Lower leg skin (tissue), 4 donors: Measurements from ENCODE around the gene MYO18B. TPM values are rescaled to one million over a fixed set of nuclear protein-coding genes. Genes with fewer than 3 reads are reported as not detected.

Source experiments
- DNase-seq, 2 donors: peaks; one replicate each; pipeline ENCODE4 v3.0.0-alpha.2; 2019; ENCODE audit warnings: low spot score in 2 of 2
- H3K4me3 ChIP-seq: fragments of 200-600 bp; sonication (generic); 2 replicates; pipeline ENCODE4 v1.5.1; 2017; ENCODE audit warnings: mild to moderate bottlenecking, low read depth; ENCODE audit not compliant: poor library complexity, severe bottlenecking
- POLR2A ChIP-seq, 2 donors: fragments of 450-650 bp; IDR thresholded peaks; one replicate each; pipeline ENCODE4 v1.6.1; 2016 to 2017; ENCODE audit warnings: antibody characterized with exemption in 2 of 2, mild to moderate bottlenecking in 1 of 2, moderate library complexity in 1 of 2
- WGBS, 2 donors: methylation state at CpG; one replicate each; pipeline ENCODE4 v1.1.5; 2018; 5-methylcytosine and 5-hydroxymethylcytosine counted together
- intact Hi-C: fragments of 100-400 bp; cut with DNase I; formaldehyde crosslinking; loops from one replicate; pipeline ENCODE4 v1.15.0; 2023; ENCODE audit warnings: low total_unique reads
- total RNA-seq, 4 donors: library from RNA; depleted of rRNA; stranded (reverse); fragments of >200 nt; gene quantifications; one replicate each; pipeline ENCODE4 v1.1.0, GENCODE V29; 2016
- TF ChIP-seq, protein P1 (sequence below), 3 donors: fragments of 450-650 bp; IDR thresholded peaks; one replicate each; pipeline ENCODE4 v1.5.1; 2016; ENCODE audit warnings: antibody characterized with exemption in 3 of 3, mild to moderate bottlenecking in 3 of 3, moderate library complexity in 2 of 3

Gene MYO18B
- total RNA-seq, 4 donors from 2014 or later: 1.5 to 3.4 TPM; not detected in 2

DNA sequence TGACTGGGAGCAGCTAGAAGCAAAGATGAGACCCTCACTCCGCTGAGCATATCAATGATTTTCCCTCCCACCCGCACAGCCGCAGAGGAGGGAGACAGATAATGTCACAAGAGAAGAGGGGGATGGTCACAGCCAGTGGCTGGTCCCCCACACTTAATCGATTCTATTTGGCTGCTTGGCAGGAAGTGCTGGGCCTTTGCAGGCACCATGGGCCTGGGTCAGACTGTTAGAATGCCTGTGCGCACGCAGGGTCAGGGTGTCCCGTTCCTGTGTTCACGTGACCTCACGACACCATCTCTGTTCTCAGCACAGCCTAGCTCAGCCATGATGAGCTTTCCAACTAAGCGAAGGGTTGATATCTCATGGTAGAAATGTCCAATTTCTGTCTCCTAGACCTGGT lies 107.0 kb downstream of the MYO18B start:
- peak in 1 of 2 donors; percentile 75 for DNase-seq
- intact Hi-C loops: no loop called here
- no peak overlapping the region for H3K4me3 ChIP-seq
- TF ChIP-seq, protein P1, sequence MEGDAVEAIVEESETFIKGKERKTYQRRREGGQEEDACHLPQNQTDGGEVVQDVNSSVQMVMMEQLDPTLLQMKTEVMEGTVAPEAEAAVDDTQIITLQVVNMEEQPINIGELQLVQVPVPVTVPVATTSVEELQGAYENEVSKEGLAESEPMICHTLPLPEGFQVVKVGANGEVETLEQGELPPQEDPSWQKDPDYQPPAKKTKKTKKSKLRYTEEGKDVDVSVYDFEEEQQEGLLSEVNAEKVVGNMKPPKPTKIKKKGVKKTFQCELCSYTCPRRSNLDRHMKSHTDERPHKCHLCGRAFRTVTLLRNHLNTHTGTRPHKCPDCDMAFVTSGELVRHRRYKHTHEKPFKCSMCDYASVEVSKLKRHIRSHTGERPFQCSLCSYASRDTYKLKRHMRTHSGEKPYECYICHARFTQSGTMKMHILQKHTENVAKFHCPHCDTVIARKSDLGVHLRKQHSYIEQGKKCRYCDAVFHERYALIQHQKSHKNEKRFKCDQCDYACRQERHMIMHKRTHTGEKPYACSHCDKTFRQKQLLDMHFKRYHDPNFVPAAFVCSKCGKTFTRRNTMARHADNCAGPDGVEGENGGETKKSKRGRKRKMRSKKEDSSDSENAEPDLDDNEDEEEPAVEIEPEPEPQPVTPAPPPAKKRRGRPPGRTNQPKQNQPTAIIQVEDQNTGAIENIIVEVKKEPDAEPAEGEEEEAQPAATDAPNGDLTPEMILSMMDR (IDR thresholded peaks at IDR 0.05): no peak
- TF ChIP-seq POLR2A (IDR thresholded peaks at IDR 0.05): no peak
- 82 to 89% methylated on average over 10 of the region's 10 CpGs for WGBS, 2 donors

DNA sequence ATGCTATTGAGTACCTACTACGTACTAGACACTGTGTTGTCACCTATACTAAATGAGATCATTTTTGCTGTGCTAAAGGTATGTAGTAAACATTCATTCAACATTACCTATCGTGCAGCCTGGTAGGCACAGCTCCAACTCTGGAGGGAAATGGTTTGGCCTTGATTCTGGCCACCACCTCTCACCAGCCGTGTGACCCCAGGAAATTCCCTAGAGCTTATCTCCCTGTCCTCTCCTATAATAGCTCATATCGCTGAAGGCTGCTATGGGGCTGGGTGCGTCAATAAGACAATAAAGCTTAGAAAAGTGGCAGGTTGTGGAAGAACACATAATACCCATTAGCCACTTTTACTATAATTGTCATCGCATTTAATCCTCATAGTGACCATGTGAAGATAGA lies 107.5 kb downstream of the MYO18B start:
- WGBS, 2 donors: 73 to 81% methylated on average over 6 of the region's 6 CpGs
- H3K4me3 ChIP-seq: no peak overlapping the region
- TF ChIP-seq POLR2A (IDR thresholded peaks at IDR 0.05): no peak
- TF ChIP-seq, protein P1 (IDR thresholded peaks at IDR 0.05): no peak
- peak in 1 of 2 donors; percentile 34 for DNase-seq
- intact Hi-C loops: no loop called here

DNA sequence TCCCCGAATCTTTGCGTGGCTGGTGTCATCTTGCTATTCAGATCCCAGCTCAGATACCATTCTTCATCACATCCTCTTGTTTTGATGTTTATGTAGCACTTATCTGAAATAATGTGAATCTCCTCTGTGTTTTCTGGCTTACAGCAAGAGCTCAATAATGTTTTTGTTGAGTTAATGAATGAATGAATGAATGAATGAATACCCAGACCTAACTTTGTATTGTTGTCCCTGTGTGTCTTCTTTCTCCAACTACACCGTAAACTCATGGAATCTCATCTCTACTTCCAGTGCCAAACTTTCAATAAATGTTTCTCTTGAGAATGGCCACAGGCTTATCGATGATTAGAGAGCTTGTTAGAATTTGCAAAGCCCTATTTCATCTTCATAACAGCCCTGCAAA lies 110.2 kb downstream of the MYO18B start:
- intact Hi-C loops: no loop called here
- WGBS, 2 donors: 85 to 87% methylated on average over 4 of the region's 4 CpGs
- DNase-seq: no peak
- TF ChIP-seq, protein P1 (IDR thresholded peaks at IDR 0.05): no peak
- no peak for TF ChIP-seq POLR2A (IDR thresholded peaks at IDR 0.05)
- no peak overlapping the region for H3K4me3 ChIP-seq

DNA sequence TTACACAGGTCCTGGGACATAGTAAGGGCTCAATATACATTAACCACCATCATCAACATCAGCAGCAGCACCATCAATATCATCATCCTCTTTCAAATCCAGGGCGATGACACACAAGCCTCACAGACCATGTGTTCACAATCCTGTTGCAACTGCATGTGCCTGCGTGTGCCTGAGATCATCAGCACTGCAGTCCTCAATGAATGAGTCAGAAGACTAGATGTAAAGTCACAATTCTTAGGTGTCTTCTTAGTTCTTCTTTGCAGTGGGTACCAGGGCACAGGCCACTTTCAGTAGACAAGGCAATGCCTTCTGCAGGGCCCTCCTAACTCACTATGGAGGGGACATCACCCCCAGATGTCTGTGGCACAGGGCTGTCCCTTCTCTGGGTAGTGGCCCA lies 111.1 kb downstream of the MYO18B start:
- no peak overlapping the region for H3K4me3 ChIP-seq
- intact Hi-C loops: no loop called here
- TF ChIP-seq, protein P1 (IDR thresholded peaks at IDR 0.05): no peak
- no peak for TF ChIP-seq POLR2A (IDR thresholded peaks at IDR 0.05)
- WGBS, 2 donors: 43 to 59% methylated on average over 2 of the region's 2 CpGs
- no peak for DNase-seq

DNA sequence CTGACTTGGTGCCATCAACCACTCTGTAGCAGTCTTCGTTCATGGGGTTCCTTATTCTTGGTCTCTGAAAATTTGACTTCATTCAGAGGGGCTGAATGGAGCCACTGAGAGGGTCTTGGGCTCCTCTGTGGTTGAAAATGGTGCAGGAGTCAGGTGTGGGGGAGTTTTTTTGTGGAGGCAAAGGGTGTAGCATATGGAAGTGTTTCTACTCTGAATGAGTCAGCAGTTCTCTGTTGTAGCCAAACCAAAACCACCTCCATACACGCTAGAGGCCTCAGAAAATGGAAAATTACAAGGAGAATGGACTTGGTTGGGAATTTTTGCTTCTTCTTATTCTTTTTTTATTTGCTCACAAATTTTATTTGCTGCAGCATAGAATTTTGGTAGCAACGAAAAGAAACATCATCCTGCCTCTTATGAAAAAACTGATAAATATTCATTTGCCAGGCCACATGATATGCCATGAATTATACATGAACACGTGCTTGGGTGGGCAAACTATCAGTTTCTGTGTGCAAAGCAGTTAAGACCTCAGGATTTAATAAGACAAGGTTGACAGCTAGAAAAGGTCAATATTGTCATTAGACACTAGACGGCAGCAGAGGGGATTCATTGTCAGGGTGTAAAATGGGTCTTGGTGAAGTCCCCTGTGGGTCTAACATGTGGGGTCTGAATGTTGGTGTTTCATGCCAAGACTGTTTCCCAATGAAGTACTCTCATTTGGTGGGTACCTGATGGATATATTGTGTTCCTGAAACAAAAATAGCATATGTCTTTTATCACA lies 111.7 kb downstream of the MYO18B start:
- DNase-seq: no peak
- intact Hi-C loops: no loop called here
- no peak for TF ChIP-seq POLR2A (IDR thresholded peaks at IDR 0.05)
- TF ChIP-seq, protein P1 (IDR thresholded peaks at IDR 0.05): no peak
- H3K4me3 ChIP-seq: no peak overlapping the region
- 33 to 42% methylated on average over 5 of the region's 5 CpGs for WGBS, 2 donors

DNA sequence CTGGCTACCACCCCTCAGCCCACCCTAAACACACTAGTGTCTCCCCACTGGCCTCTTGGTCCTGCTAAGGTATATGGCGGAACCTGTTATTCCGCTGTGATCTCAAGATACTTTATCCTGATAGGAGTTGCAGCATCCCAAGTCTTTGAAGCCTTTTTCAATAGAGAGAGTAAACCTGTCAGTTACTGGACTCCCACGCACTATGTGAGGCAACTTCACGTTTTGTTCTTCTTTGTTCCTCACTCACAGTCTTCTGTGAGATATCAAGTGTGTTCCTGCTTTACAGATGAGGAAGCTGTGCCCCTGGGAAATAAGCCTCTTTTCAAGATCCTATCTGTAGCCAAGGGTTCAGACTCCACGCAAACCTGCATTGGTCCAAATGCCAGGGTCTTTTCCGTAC lies 127.8 kb downstream of the MYO18B start:
- intact Hi-C loops: no loop called here
- DNase-seq: peak in 1 of 2 donors; percentile 20

More for the DNA sequence above, 127.8 kb downstream of the MYO18B start:
- TF ChIP-seq, protein P1 (IDR thresholded peaks at IDR 0.05): no peak
- no peak for TF ChIP-seq POLR2A (IDR thresholded peaks at IDR 0.05)
- 77 to 82% methylated on average over 6 of the region's 6 CpGs for WGBS, 2 donors
- H3K4me3 ChIP-seq: no peak overlapping the region
